Mucosa of stomach (tissue), 1 donor: ENCODE results near the gene ZNF81.
"Not testable (repeated sequence)": the region's sequence is repeated elsewhere in the genome, so short reads cannot be mapped to it uniquely, and the experiment has no call there.

Source experiments
- H3K27me3 ChIP-seq: one replicate; pipeline ENCODE4 v1.7.0; 2013; ENCODE audit warnings: mild to moderate bottlenecking, low read length; ENCODE audit not compliant: control insufficient read depth, insufficient read depth
- H3K36me3 ChIP-seq: one replicate; pipeline ENCODE4 v1.7.0; 2013; ENCODE audit warnings: low read length; ENCODE audit not compliant: control insufficient read depth, insufficient read depth
- H3K4me1 ChIP-seq: one replicate; pipeline ENCODE4 v1.7.0; 2013; ENCODE audit warnings: mild to moderate bottlenecking, low read length; ENCODE audit not compliant: control insufficient read depth, insufficient read depth
- H3K4me3 ChIP-seq: one replicate; pipeline ENCODE4 v1.7.0; 2013; ENCODE audit warnings: low read length
- H3K9ac ChIP-seq: one replicate; pipeline ENCODE4 v1.7.0; 2013; ENCODE audit warnings: mild to moderate bottlenecking, low read length, moderate library complexity
- H3K9me3 ChIP-seq: one replicate; pipeline ENCODE4 v1.7.0; 2013; ENCODE audit warnings: mild to moderate bottlenecking, low read length, moderate library complexity; ENCODE audit not compliant: control insufficient read depth
- donor health status: Pancreatic carcinoma.

Gene ZNF81

GRCh38 chrX:47836164-47837072, at the start of gene ZNF81:
Gene ZNF81, plus strand, starts transcription at chrX:47836902. Its CDS starts 9,366 bp downstream, at chrX:47846268.
- H3K36me3 ChIP-seq = no peaks in the 10 kb centered on the region

GRCh38 chrX:47796433-47796906, 40.2 kb upstream of the ZNF81 start:
- Histone ChIP-seq H3K9me3 (no peaks in the 10 kb centered on the region), H3K4me1 (no peaks in the 10 kb centered on the region), H3K4me3 (no peak overlapping the region), H3K36me3 (no peaks in the 10 kb centered on the region), H3K9ac (no peak overlapping the region), H3K27me3 (no peaks in the 10 kb centered on the region)

More at GRCh38 chrX:47836164-47837072, at the start of gene ZNF81:
- Histone ChIP-seq H3K9me3 (no peaks in the 10 kb centered on the region), H3K4me1 (peaks cover 5% of the 10 kb centered on the region), H3K27me3 (no peaks in the 10 kb centered on the region), H3K9ac (peak within 1 kb of the TSS; percentile 76), H3K4me3 (peak within 1 kb of the TSS; percentile 50)

- Histone ChIP-seq H3K9me3 (no peaks in the 10 kb centered on the region), H3K4me1 (no peaks in the 10 kb centered on the region), H3K36me3 (no peaks in the 10 kb centered on the region), H3K9ac (no peak overlapping the region), H3K4me3 (no peak overlapping the region), H3K27me3 (no peaks in the 10 kb centered on the region)
These were observed 39.6 kb upstream of the ZNF81 start for GRCh38 chrX:47797084-47797483.

- Histone ChIP-seq H3K9me3 (no peaks in the 10 kb centered on the region), H3K4me3 (no peak overlapping the region), H3K4me1 (no peaks in the 10 kb centered on the region), H3K36me3 (no peaks in the 10 kb centered on the region), H3K9ac (no peak overlapping the region), H3K27me3 (no peaks in the 10 kb centered on the region)
These were observed 37.8 kb upstream of the ZNF81 start for GRCh38 chrX:47798861-47799260.

- Histone ChIP-seq H3K9ac (no peak overlapping the region), H3K9me3 (no peaks in the 10 kb centered on the region), H3K4me1 (no peaks in the 10 kb centered on the region), H3K4me3 (no peak overlapping the region), H3K27me3 (no peaks in the 10 kb centered on the region), H3K36me3 (no peaks in the 10 kb centered on the region)
These were observed 34.1 kb upstream of the ZNF81 start for GRCh38 chrX:47802589-47802988.

- not testable (repeated sequence) for H3K4me3 ChIP-seq, H3K4me1 ChIP-seq, H3K9me3 ChIP-seq, H3K36me3 ChIP-seq, H3K27me3 ChIP-seq, H3K9ac ChIP-seq
These were observed 33.6 kb upstream of the ZNF81 start for GRCh38 chrX:47803103-47803502.

GRCh38 chrX:47804315-47804714, 32.4 kb upstream of the ZNF81 start:
- Histone ChIP-seq H3K4me1 (no peaks in the 10 kb centered on the region), H3K36me3 (no peaks in the 10 kb centered on the region), H3K27me3 (no peaks in the 10 kb centered on the region), H3K4me3 (no peak overlapping the region), H3K9ac (no peak overlapping the region), H3K9me3 (no peaks in the 10 kb centered on the region)

- not testable (repeated sequence) for H3K9ac ChIP-seq, H3K4me3 ChIP-seq, H3K27me3 ChIP-seq, H3K4me1 ChIP-seq, H3K36me3 ChIP-seq, H3K9me3 ChIP-seq
These were observed 30.9 kb upstream of the ZNF81 start for GRCh38 chrX:47805844-47806243.

- H3K9me3 ChIP-seq, H3K4me3 ChIP-seq, H3K4me1 ChIP-seq, H3K9ac ChIP-seq, H3K36me3 ChIP-seq, H3K27me3 ChIP-seq: not testable (repeated sequence)
These were observed 30.1 kb upstream of the ZNF81 start for GRCh38 chrX:47806415-47807271.

- not testable (repeated sequence) for H3K36me3 ChIP-seq, H3K4me1 ChIP-seq, H3K9ac ChIP-seq, H3K9me3 ChIP-seq, H3K27me3 ChIP-seq, H3K4me3 ChIP-seq
These were observed 29.5 kb upstream of the ZNF81 start for GRCh38 chrX:47807272-47807538.

GRCh38 chrX:47807548-47807947, 29.2 kb upstream of the ZNF81 start:
- H3K4me1 ChIP-seq = no peaks in the 10 kb centered on the region
- H3K9me3 ChIP-seq = no peaks in the 10 kb centered on the region
- no peak overlapping the region for H3K9ac ChIP-seq
- no peak overlapping the region for H3K4me3 ChIP-seq
- no peaks in the 10 kb centered on the region for H3K36me3 ChIP-seq
- no peaks in the 10 kb centered on the region for H3K27me3 ChIP-seq
